Brain microvascular endothelial cell (primary cell): ENCODE measurements around the gene AKT3.

Experiments used
- DNase-seq: peaks from one replicate; pipeline ENCODE4 v3.0.0-alpha.2; 2020
- H3K27ac ChIP-seq: fragments of 250-450 bp; sonication (Bioruptor Pico); 2 replicates; pipeline ENCODE4 v1.5.1; 2020; ENCODE audit warnings: mild to moderate bottlenecking, moderate library complexity
- H3K27me3 ChIP-seq: fragments of 250-450 bp; sonication (Bioruptor Pico); replicated peaks from 2 replicates; pipeline ENCODE4 v1.5.1; 2020; ENCODE audit warnings: mild to moderate bottlenecking
- H3K36me3 ChIP-seq: fragments of 250-450 bp; sonication (Bioruptor Pico); replicated peaks from 2 replicates; pipeline ENCODE4 v1.5.1; 2020; ENCODE audit warnings: mild to moderate bottlenecking
- H3K4me3 ChIP-seq: 2 replicates; pipeline ENCODE4 v1.5.1; 2011; ENCODE audit warnings: low read depth, mild to moderate bottlenecking, control low read depth, low read length, moderate library complexity
- CTCF ChIP-seq: IDR thresholded peaks from 2 replicates; pipeline ENCODE4 v1.5.1; 2011; ENCODE audit warnings: low read depth, mild to moderate bottlenecking, moderate library complexity, low read length, control low read depth, inconsistent platforms; ENCODE audit errors: missing control alignments
- in situ Hi-C: cut with HindIII; loops from 2 replicates; pipeline ENCODE4 v1.10.0; 2017; ENCODE audit warnings: low sequenced_read_pairs, low pct_ligation_motif_present

Gene AKT3

GRCh38 chr1:243582326-243582725, 267.7 kb downstream of the AKT3 start:
- no peak for TF ChIP-seq CTCF
- in situ Hi-C loops = no loop called here
- no peaks in the 10 kb centered on the region for H3K36me3 ChIP-seq
- H3K27me3 ChIP-seq = no peaks in the 10 kb centered on the region
- H3K27ac ChIP-seq = peak overlapping the region; percentile 53
- DNase-seq = peak; percentile 47
- no peak overlapping the region for H3K4me3 ChIP-seq

- H3K4me3 ChIP-seq = no peak overlapping the region
- H3K27ac ChIP-seq = no peak overlapping the region
- no peaks in the 10 kb centered on the region for H3K27me3 ChIP-seq
- no peak for TF ChIP-seq CTCF
- H3K36me3 ChIP-seq = no peaks in the 10 kb centered on the region
- DNase-seq = no peak
- in situ Hi-C loops = no loop called here
These were observed 269.1 kb downstream of the AKT3 start for GRCh38 chr1:243580984-243581383.

- no peak for TF ChIP-seq CTCF
- Histone ChIP-seq H3K36me3 (no peaks in the 10 kb centered on the region), H3K27ac (no peak overlapping the region), H3K27me3 (no peaks in the 10 kb centered on the region), H3K4me3 (no peak overlapping the region)
- DNase-seq = peak; percentile 80
- in situ Hi-C loops = no loop called here
These were observed 270.0 kb downstream of the AKT3 start for GRCh38 chr1:243580072-243580471.

- no peak for DNase-seq
- Histone ChIP-seq H3K4me3 (no peak overlapping the region), H3K27me3 (no peaks in the 10 kb centered on the region), H3K36me3 (no peaks in the 10 kb centered on the region), H3K27ac (no peak overlapping the region)
- no peak for TF ChIP-seq CTCF
- in situ Hi-C loops = no loop called here
These were observed 275.0 kb downstream of the AKT3 start for GRCh38 chr1:243575070-243575469.

- in situ Hi-C loops = no loop called here
- no peak for TF ChIP-seq CTCF
These were observed 277.1 kb downstream of the AKT3 start for GRCh38 chr1:243572940-243573339.

GRCh38 chr1:243568793-243569192, 281.2 kb downstream of the AKT3 start:
- no peak for TF ChIP-seq CTCF
- no peaks in the 10 kb centered on the region for H3K36me3 ChIP-seq
- in situ Hi-C loops = no loop called here
- no peak overlapping the region for H3K4me3 ChIP-seq
- H3K27ac ChIP-seq = no peak overlapping the region
- no peak for DNase-seq
- no peaks in the 10 kb centered on the region for H3K27me3 ChIP-seq

More at GRCh38 chr1:243572940-243573339, 277.1 kb downstream of the AKT3 start:
- no peak overlapping the region for H3K4me3 ChIP-seq
- no peaks in the 10 kb centered on the region for H3K36me3 ChIP-seq
- no peak overlapping the region for H3K27ac ChIP-seq
- DNase-seq = no peak
- H3K27me3 ChIP-seq = no peaks in the 10 kb centered on the region
